OCI-LY3 (cell line): ENCODE data around the gene CACNA1E.

Source experiments
- CTCF ChIP-seq: fragments of 200-600, 300-600 bp; sonication (generic); IDR thresholded peaks from 2 replicates; pipeline ENCODE4 v1.5.1; 2014; ENCODE audit warnings: antibody characterized with exemption, low read length, low read depth
- EZH2phosphoT487 ChIP-seq: fragments of 200-600 bp; shearing (Covaris generic); IDR thresholded peaks from 2 replicates; pipeline ENCODE4 v1.6.1; 2018; ENCODE audit warnings: antibody characterized with exemption, mixed run types, low read depth

GRCh38 chr1:181635110-181635509, 151.8 kb downstream of the CACNA1E start:
- no peak for TF ChIP-seq CTCF
- TF ChIP-seq EZH2phosphoT487 = no peak
